Upper lobe of left lung (tissue), 6 donors: ENCODE measurements around the gene RPS29. TPM values are rescaled to one million over a fixed set of nuclear protein-coding genes. Genes with fewer than 3 reads are reported as not detected.

ENCODE experiments used
- small RNA-seq, 4 donors: library from RNA; depleted of rRNA; stranded (forward); fragments of <200 nt; gene quantifications; one replicate each; pipeline ENCODE3, GENCODE V24; 2016
- total RNA-seq, 6 donors: library from RNA; depleted of rRNA in 4 of 6; stranded (reverse); fragments of >200 nt in 4 of 6; gene quantifications; one replicate each; pipeline versions ENCODE4 v1.1.0 to v1.2.1, GENCODE V29; 2016 to 2021
- donor health status: DM: no; HTN: no; CAD: no; lungs with moderate emphysema.
- donor health status: DM: no; HTN: yes; CAD: no; lungs with severe emphysema.

The RPS29 gene
- total RNA-seq, 6 donors from 2014 or later: 308 to 5,471 (median 1,242) TPM

Small RNA genes within 50 kb of the gene (small RNA-seq; reads per million reads assigned to genes)
- gene AL139099.3 (0 reads per million in 4 donors), gene AL139099.4 (0 reads per million in 4 donors), gene RF00019 (0 reads per million in 4 donors), gene RNA5SP384 (0 reads per million in 4 donors)

Other genes starting within 250 kb of the RPS29 start
- gene LRR1, start 12.6 kb upstream of the RPS29 start, total RNA-seq: 10 to 100 TPM in 1 of 6 donors, 1 to 10 TPM in 5; 1.6 to 13.6 (median 8.1) TPM
- 100 to 1,000 TPM in 5 of 6 donors, 10 to 100 TPM in 1; 98.0 to 264 (median 171) TPM for gene RPL36AL, start 34.2 kb upstream of the RPS29 start, total RNA-seq
- gene MGAT2, start 34.4 kb upstream of the RPS29 start, total RNA-seq: 10 to 100 TPM; 14.7 to 41.7 (median 25.5) TPM
- 10 to 100 TPM in 3 of 6 donors, 1 to 10 TPM in 3; 6.1 to 17.6 (median 9.6) TPM for gene DNAAF2, start 48.9 kb upstream of the RPS29 start, total RNA-seq
- gene POLE2, start 101.8 kb upstream of the RPS29 start, total RNA-seq: 1 to 10 TPM in 4 of 6 donors, under 1 TPM in 2; 0.49 to 2.7 (median 2.1) TPM
- 10 to 100 TPM in 1 of 6 donors, 1 to 10 TPM in 5; 4.6 to 11.1 (median 5.3) TPM for gene KLHDC1, start 106.7 kb upstream of the RPS29 start, total RNA-seq
- 10 to 100 TPM; 35.4 to 77.5 (median 53.8) TPM for gene KLHDC2, start 181.8 kb upstream of the RPS29 start, total RNA-seq